ENCODE measurements around the gene TRANK1. TPM values are rescaled to one million over a fixed set of nuclear protein-coding genes. Genes with fewer than 3 reads are reported as not detected.

The TRANK1 gene
- total and polyA plus RNA-seq, 2 experiments from 2014 or later, result 1.8 to 6.7 TPM

GRCh38 chr3:36988356-36988755 lies 43.5 kb upstream of the TRANK1 start (continued):
- no peak for TF ChIP-seq CTCF (conservative IDR thresholded peaks at IDR 0.05; ENCODE audit: low read depth in 2 of 2)

- H2AFZ ChIP-seq, result no peak overlapping the region
- no peak for ATAC-seq
- no peaks in the 10 kb centered on the region for H3K4me1 Mint-ChIP-seq
- H3F3A ChIP-seq (replicated peaks; ENCODE audit: low read depth), result no peaks in the 10 kb centered on the region
- H3K4me3 ChIP-seq, result no peak overlapping the region
- no peaks in the 10 kb centered on the region for H3K4me1 ChIP-seq (ENCODE audit: insufficient read depth)
- 0 out of 2 replicates have a peak, but pooled peaks cover 5% of the 10 kb centered on the region for H4K20me1 ChIP-seq (replicated peaks; ENCODE audit: insufficient read depth)
- no peaks in the 10 kb centered on the region; the same call in 1 of the 2 replicates for H3K9me2 ChIP-seq (ENCODE audit: insufficient read depth)
- H3K4me3 Mint-ChIP-seq, result no peak overlapping the region
- H3K27me3 ChIP-seq (ENCODE audit: insufficient read depth), result no peaks in the 10 kb centered on the region
- no peak overlapping the region for H3K4me2 ChIP-seq
- peaks cover 45% of the 10 kb centered on the region for H3K36me3 ChIP-seq (ENCODE audit: insufficient read depth)
- H3K9me3 Mint-ChIP-seq, result peaks cover 43% of the 10 kb centered on the region
- no peak for DNase-seq (ENCODE audit: low spot score)
- peaks cover 63% of the 10 kb centered on the region for H3K36me3 Mint-ChIP-seq (ENCODE audit: low read depth)
- H3K79me2 ChIP-seq (replicated peaks; ENCODE audit: insufficient read depth), result no peaks in the 10 kb centered on the region
- H3K27ac ChIP-seq (ENCODE audit: low read depth), result no peak overlapping the region
- peaks cover 10% of the 10 kb centered on the region for H3K27me3 Mint-ChIP-seq (ENCODE audit: insufficient read depth, low read depth, poor library complexity)
- no peak for TF ChIP-seq NANOG (IDR thresholded peaks at IDR 0.05; ENCODE audit: borderline replicate concordance)
- no peak for TF ChIP-seq STAT1 (IDR thresholded peaks at IDR 0.05; ENCODE audit: unreplicated experiment)
- TF ChIP-seq CREB1 (CRISPR knock-in tag; IDR thresholded peaks at IDR 0.05; ENCODE audit: low read depth), result no peak
- no peak for TF ChIP-seq POLR2AphosphoS5 (IDR thresholded peaks at IDR 0.05; ENCODE audit: low read depth)
- no peak for TF ChIP-seq ZNF462 (CRISPR knock-in tag; IDR thresholded peaks at IDR 0.05)
- no peak for TF ChIP-seq ZNF331 (CRISPR knock-in tag; IDR thresholded peaks at IDR 0.05; ENCODE audit: low read depth)
- no peak for TF ChIP-seq JUNB (IDR thresholded peaks at IDR 0.05; ENCODE audit: unreplicated experiment)
- H3K27ac Mint-ChIP-seq, result no peak overlapping the region
Measured at GRCh38 chr3:36981006-36981405, 36.2 kb upstream of the TRANK1 start.
